GM19455 (cell line): ENCODE data around the gene INSIG1.

ENCODE experiments used
- ATAC-seq: cut with Tn5 transposase; IDR thresholded peaks from one replicate; pipeline ENCODE4 v1.9.1; 2021; ENCODE audit not compliant: unreplicated experiment

Gene INSIG1

GRCh38 chr7:155265961-155266360, 31.7 kb upstream of the INSIG1 start:
- ATAC-seq: no peak

GRCh38 chr7:155266440-155266839, 31.2 kb upstream of the INSIG1 start:
- no peak for ATAC-seq

GRCh38 chr7:155267023-155267422, 30.7 kb upstream of the INSIG1 start:
- no peak for ATAC-seq

GRCh38 chr7:155267436-155267835, 30.2 kb upstream of the INSIG1 start:
- no peak for ATAC-seq

DNA sequence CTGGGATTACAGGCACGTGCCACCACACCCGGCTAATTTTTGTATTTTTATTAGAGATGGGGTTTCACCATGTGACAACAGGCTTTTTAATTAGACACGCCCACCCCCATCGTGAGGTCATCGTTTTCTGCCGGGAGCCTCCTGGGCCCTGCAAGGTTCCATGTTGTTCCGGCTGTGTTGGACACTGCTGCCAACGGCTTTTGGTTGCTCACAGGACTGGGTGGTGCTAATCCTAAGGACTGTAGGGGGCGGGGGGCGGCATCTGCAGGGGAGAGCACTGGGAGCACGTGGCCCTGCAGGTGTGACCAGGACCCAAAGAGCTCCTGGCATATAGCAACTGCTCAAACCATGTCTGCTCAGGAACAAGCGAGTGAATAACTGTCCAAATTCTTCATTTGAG, 29.5 kb upstream of the INSIG1 start:
- ATAC-seq: no peak

DNA sequence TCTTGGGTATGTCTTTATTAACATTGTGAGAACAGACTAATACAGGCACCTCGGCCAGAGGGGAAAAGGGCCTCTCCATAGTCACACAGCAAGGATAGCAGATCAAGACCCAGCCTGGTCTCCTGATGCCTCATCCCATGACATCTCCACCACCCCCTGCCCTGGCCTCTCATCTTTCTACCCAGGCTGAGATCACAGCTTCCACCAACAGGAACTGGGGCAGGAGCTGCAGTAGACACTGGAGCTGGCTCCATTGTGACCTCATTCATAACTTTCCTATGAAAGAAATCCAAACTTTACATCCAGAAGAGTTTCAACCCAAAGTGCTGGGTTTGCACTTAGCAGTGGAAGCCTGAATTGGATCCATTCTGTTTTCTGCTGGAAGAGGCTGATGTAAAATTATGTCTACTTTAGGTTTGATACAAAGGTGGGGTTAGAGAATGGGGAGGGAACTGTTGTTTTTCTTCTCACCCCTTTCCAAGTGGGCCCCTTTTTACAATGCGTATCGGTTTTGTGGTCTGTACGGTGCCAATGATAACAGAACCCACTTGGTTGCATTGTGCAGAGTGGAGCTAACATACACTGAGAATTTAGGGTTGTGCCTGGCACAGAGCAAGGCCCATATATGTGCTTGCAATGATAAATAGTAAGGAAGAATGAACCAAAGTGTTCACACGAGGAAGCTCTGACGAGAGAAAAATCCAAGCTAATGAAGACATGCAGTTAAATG, 28.6 kb upstream of the INSIG1 start:
- ATAC-seq: no peak

DNA sequence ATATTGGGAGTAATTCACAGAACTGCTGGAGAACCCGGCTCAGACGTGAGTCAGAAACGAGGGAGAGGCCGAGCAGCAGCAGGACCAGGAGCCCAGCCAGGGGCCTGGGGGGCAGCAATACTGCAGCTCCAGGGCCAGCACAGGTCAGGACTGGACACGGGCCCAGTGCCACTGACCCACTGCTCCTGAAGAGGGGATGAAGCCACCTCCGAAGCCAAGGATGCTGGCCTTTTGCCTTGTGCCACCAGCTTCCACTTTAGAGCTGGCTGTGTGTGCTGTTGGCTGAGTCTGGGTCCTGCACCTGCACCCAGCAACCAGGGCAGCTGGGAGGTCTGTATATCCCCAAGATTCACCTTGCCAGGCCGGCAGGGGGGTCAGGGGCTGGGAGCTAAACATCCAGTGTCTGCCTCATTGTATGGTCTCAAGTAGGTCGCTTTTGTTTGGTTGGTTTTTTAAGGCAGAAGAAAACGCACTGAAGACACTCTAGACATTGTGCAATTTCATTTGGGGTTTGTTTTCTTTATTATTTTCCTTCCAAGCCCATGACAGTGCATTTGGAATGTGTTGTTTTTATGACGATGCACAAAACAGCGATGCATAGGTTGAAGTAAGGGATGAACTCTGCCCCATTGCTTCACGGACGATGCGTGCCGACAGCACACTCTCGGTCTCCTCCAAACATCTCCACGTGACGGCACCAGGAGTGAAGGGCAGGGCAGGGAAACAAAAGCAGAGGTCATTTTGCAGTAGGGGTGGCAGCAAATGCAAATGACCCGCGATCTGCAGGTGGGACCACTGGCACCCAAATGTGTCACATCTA, 27.7 kb upstream of the INSIG1 start:
- no peak for ATAC-seq

- no peak for ATAC-seq
Observed at GRCh38 chr7:155270861-155271260, 26.8 kb upstream of the INSIG1 start.

GRCh38 chr7:155274633-155275355, 22.9 kb upstream of the INSIG1 start:
- ATAC-seq: no peak

DNA sequence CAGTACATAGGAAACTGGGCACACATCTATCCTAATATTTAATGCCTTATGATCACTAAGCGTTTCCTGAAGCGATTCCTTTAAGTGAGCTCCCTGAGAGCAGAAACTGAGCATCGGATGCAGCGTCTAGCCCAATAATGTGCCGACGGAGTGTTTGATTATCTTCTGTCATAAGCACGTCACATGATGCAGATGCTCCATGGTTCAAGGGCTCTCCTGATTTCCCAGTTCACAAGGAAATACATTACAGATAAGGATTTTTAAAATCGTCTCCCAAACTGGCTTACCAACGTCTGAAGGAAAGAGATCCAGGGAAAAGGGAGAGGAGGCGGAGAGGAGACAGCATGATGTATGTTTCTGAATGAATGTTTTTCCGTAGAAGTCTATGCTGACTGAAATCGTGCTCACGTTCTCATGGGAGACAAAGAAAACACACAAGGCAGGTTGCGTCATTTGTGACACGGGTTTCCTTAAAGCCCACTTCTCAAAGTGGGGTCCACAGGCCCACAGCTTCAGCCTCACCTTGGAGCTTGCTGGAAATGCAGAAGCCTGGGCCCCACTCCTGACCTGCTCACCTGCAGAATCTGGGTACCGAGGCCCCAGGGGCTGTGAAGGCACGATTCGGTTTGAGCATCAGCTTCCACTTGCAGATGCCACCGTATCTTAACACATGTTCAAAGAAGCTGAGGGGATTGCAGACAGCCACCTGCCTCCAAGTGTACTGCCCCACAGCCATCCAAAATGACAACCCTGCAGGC, 21.5 kb upstream of the INSIG1 start:
- no peak for ATAC-seq

- ATAC-seq: no peak
Observed at GRCh38 chr7:155276800-155277375, 20.8 kb upstream of the INSIG1 start.

GRCh38 chr7:155277385-155277994, 20.2 kb upstream of the INSIG1 start:
- no peak for ATAC-seq

DNA sequence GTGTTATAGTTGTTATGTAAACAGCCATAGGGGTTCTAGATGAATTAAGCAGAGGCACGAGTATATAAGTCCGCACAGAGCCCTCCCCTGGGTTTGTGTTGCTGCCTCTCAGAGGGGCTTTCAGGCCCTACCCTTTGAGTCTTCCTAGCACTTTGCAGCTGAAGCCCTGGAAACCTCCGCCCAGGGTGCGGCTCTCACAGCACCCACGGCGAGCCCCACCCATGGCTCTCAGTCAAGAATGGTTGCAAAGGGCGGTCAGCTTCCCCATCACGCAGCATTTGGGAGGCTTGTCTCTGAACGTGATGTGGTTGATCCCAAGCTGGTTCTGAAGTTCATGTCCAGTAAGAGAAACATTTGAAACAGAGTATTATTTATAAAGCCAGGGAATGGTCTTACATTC, 18.8 kb upstream of the INSIG1 start:
- ATAC-seq: no peak

- ATAC-seq: no peak
Observed at GRCh38 chr7:155279787-155280445, 17.8 kb upstream of the INSIG1 start.

DNA sequence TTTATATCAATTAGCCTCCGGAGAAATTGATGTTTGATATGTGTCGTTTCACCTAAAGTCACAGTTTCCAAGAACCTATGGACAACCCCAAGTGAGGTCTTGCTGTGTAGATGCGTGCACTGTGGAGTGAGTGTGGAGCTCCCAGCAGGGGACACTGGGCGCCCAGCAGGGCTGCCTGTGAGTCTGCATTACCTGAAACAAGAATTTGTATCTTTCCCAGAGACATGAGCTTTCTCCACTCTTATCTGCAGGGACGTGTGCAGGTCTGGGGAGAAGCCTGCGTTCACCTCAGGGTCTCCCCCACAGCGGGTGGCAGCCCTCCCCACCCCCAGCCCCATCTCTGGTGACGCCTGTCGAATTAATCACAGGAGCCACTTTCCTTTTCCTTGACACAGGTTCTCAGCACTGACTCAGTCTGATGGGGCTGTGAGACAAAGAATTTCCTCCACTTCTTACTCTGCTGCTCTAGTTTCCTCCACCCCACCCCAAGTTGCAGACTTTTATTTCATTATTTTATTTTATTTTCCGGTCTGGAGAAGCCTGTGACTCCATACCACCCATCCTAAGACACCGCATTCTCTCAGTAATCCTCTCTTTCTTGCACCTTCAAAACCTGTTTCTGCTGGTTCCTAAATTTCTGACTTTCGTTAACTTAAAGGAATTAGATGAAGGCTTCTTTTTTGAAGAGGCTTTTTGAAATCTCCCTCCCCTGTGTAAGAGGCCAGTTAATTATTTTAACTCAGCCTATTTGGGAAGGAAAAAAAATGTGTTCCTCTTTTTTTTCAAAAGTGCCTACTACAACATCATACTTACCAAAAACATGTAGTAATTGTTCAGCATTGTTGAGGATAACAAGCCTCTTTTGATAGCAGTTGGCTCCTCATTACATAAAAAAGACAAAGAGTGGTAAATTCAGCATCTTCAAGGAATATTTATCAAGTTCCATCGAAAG, 17.0 kb upstream of the INSIG1 start:
- no peak for ATAC-seq

- no peak for ATAC-seq
Observed at GRCh38 chr7:155281398-155281969, 16.2 kb upstream of the INSIG1 start.

GRCh38 chr7:155282671-155283070, 15.0 kb upstream of the INSIG1 start:
- no peak for ATAC-seq

GRCh38 chr7:155283565-155284194, 14.0 kb upstream of the INSIG1 start:
- ATAC-seq: peak; percentile 87
